ENCODE results near the gene UTS2. TPM values are rescaled to one million over a fixed set of nuclear protein-coding genes. Genes with fewer than 3 reads are reported as not detected.

Gene UTS2
- polyA plus RNA-seq, 4 donors, result 0.33 to 1.9 (median 0.68) TPM; not detected in 1

DNA sequence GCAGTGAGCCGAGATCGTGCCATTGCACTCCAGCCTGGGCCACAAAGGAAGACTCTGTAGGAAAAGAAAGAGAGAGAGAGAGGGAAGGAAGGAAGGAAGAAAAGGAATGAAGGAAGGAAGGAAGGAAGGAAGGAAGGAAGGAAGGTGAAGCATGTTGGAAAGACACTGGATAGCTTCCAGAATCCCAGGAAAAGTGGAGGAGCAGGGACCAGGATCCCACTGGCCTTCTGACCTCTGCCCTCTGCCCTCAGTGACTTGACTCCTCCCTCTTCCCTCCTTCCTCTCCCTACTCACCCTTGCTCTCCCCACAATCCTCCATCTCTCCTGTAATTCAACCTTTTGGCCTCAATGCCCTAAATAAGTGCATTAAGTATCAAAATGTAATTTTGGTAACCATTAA, 4.1 kb upstream of the UTS2 start:
- no peak for DNase-seq
- FAIRE-seq, result no peak
- Histone ChIP-seq H3K27ac (ENCODE audit: low read depth in 1 of 3, low read length in 2 of 3) (no peak overlapping the region), H3K4me3 (ENCODE audit: low read depth in 1 of 3, low read length in 3 of 3) (no peak overlapping the region), H3K27me3 (ENCODE audit: control insufficient read depth in 3 of 3, insufficient read depth in 3 of 3, low read length in 3 of 3) (no peaks in the 10 kb centered on the region), H3K9me3 (ENCODE audit: control insufficient read depth in 2 of 2, insufficient read depth in 1 of 2, low read depth in 1 of 2, low read length in 1 of 2) (no peaks in the 10 kb centered on the region), H3K4me1 (ENCODE audit: control insufficient read depth in 3 of 3, insufficient read depth in 2 of 3, low read depth in 1 of 3, low read length in 2 of 3) (no peaks in the 10 kb centered on the region), H3K36me3 (ENCODE audit: control insufficient read depth in 3 of 3, insufficient read depth in 2 of 3, low read depth in 1 of 3, low read length in 3 of 3) (no peaks in the 10 kb centered on the region)
- 63 to 79% (median 70%) methylated on average over 2 of the region's 2 CpGs for WGBS, 3 donors

DNA sequence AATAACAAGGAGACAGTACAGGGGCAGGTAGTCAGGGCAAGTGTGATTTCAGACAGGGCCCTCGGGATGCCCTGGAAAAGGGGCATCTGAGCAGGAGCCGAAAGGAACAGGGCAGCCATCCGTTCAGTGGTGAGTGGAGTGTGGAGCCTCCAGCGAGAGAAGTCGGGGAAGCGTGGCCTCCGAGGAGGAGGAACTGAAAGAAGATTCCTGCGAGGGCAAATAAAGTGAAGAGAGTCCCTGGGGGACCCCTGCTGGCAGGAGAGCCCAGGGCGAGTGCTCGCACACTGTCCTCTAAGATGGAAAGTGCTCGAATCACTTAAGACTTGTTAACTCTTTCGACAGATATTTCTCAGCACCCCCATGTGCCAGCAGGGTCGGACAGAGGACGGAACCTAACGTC, 3.5 kb upstream of the UTS2 start:
- Histone ChIP-seq H3K27me3 (ENCODE audit: control insufficient read depth in 3 of 3, insufficient read depth in 3 of 3, low read length in 3 of 3) (no peaks in the 10 kb centered on the region), H3K27ac (ENCODE audit: low read depth in 1 of 3, low read length in 2 of 3) (no peak overlapping the region), H3K4me1 (ENCODE audit: control insufficient read depth in 3 of 3, insufficient read depth in 2 of 3, low read depth in 1 of 3, low read length in 2 of 3) (no peaks in the 10 kb centered on the region), H3K4me3 (ENCODE audit: low read depth in 1 of 3, low read length in 3 of 3) (no peak overlapping the region), H3K9me3 (ENCODE audit: control insufficient read depth in 2 of 2, insufficient read depth in 1 of 2, low read depth in 1 of 2, low read length in 1 of 2) (no peaks in the 10 kb centered on the region), H3K36me3 (ENCODE audit: control insufficient read depth in 3 of 3, insufficient read depth in 2 of 3, low read depth in 1 of 3, low read length in 3 of 3) (no peaks in the 10 kb centered on the region)
- WGBS, 3 donors, result 53 to 79% (median 60%) methylated on average over 15 of the region's 15 CpGs
- no peak for FAIRE-seq
- peak in 1 of 2 donors; percentile 14 for DNase-seq

DNA sequence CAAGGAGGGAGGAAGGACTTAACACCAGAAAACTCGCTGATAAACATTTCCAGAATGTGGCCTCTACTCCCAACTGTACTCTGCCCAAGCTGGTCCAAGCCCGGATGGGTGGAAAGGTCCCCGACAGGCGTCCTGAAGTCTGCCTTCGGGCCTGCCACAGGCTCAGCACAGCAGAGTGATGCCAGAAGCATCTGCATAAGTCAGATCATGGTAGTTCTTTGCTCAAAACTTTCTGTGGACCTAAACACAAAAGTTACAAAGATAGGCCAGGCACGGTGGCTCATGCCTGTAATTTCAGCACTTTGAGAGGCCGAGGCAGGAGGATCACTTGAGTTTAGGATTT, 790 bp upstream of the UTS2 start:
- H3K9me3 ChIP-seq (ENCODE audit: control insufficient read depth in 2 of 2, insufficient read depth in 1 of 2, low read depth in 1 of 2, low read length in 1 of 2), result no peaks in the 10 kb centered on the region
- FAIRE-seq (no peak), DNase-seq (no peak)
- WGBS, 3 donors, result 83 to 88% (median 85%) methylated on average over 7 of the region's 7 CpGs
- H3K36me3 ChIP-seq (ENCODE audit: control insufficient read depth in 3 of 3, insufficient read depth in 2 of 3, low read depth in 1 of 3, low read length in 3 of 3), result no peaks in the 10 kb centered on the region
- no peaks in the 10 kb centered on the region for H3K27me3 ChIP-seq (ENCODE audit: control insufficient read depth in 3 of 3, insufficient read depth in 3 of 3, low read length in 3 of 3)
- H3K4me1 ChIP-seq (ENCODE audit: control insufficient read depth in 3 of 3, insufficient read depth in 2 of 3, low read depth in 1 of 3, low read length in 2 of 3), result no peaks in the 10 kb centered on the region
- H3K27ac ChIP-seq (ENCODE audit: low read depth in 1 of 3, low read length in 2 of 3), result no peak overlapping the region
- H3K4me3 ChIP-seq (ENCODE audit: low read depth in 1 of 3, low read length in 3 of 3), result no peak overlapping the region

DNA sequence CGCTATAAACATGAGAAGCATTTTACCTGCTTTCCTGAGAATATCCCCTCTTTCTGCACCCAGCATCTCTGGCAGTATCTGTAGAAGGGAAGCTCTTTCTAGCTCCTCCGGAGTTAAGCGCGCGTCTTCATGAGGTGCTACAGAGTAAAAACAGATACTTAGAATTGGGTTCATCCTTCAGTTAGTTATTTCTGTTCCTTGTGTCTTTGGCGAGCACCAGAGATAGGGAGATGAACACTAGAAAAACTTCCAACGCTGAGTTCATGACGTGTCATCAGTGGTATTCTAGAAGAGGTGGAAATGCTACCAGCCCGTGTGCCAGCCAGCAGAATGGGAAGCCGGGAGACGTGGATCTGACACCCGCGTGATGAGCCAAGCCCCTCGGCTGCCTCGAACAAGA, 2.1 kb downstream of the UTS2 start:
- Histone ChIP-seq H3K9me3 (ENCODE audit: control insufficient read depth in 2 of 2, insufficient read depth in 1 of 2, low read depth in 1 of 2, low read length in 1 of 2) (no peaks in the 10 kb centered on the region), H3K4me3 (ENCODE audit: low read depth in 1 of 3, low read length in 3 of 3) (no peak overlapping the region), H3K4me1 (ENCODE audit: control insufficient read depth in 3 of 3, insufficient read depth in 2 of 3, low read depth in 1 of 3, low read length in 2 of 3) (peaks cover 0 to 4% (median 0%) of the 10 kb centered on the region in 3 donors), H3K27ac (ENCODE audit: low read depth in 1 of 3, low read length in 2 of 3) (no peak overlapping the region), H3K36me3 (ENCODE audit: control insufficient read depth in 3 of 3, insufficient read depth in 2 of 3, low read depth in 1 of 3, low read length in 3 of 3) (peaks cover 0 to 2% (median 0%) of the 10 kb centered on the region in 3 donors), H3K27me3 (ENCODE audit: control insufficient read depth in 3 of 3, insufficient read depth in 3 of 3, low read length in 3 of 3) (no peaks in the 10 kb centered on the region)
- DNase-seq, result no peak
- FAIRE-seq, result no peak
- 90 to 94% (median 93%) methylated on average over 15 of the region's 15 CpGs for WGBS, 3 donors

DNA sequence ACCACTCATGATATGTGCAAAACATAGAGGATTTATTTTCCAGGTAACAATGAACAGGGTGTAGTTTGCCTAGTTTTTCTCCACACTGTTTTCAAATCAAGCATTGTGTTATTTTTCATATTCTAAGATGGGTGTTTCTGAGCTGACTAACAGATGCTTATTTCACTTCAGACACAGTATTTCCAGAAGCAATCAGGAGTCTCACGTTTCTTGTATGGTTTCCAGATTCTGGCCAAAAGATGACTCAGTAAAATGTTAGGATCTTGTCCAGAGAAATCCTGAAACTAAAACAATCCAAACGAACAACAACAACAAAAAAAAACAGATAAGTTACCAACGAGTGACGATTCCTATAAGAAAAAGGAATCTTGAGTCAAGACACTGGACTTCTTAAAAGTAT, 5.3 kb downstream of the UTS2 start:
- 54 to 82% (median 76%) methylated on average over 4 of the region's 4 CpGs for WGBS, 3 donors

DNA sequence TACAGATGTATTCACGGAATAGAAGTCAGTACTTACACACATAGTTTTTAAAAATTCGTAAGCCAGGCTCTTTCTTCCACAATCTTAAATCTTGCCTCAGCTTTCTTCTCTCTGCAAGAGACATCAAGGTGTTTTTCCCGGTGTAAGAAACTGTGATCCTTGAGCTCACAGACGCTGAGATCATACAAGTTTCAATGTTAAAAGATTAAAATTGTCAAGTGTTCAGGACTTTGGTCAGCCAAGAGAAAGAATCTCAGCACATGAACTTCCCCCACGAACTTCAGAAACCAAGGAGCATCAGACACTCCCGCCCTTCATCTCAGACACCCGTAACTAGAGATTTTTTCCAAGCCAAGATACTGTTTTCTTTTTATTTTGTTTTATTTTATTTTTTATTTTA, 6.2 kb downstream of the UTS2 start:
- Histone ChIP-seq H3K4me1 (ENCODE audit: control insufficient read depth in 3 of 3, insufficient read depth in 2 of 3, low read depth in 1 of 3, low read length in 2 of 3) (peaks cover 0 to 4% (median 0%) of the 10 kb centered on the region in 3 donors), H3K9me3 (ENCODE audit: control insufficient read depth in 2 of 2, insufficient read depth in 1 of 2, low read depth in 1 of 2, low read length in 1 of 2) (no peaks in the 10 kb centered on the region), H3K27ac (ENCODE audit: low read depth in 1 of 3, low read length in 2 of 3) (peak overlapping the region in 1 of 3 donors; percentile 8), H3K4me3 (ENCODE audit: low read depth in 1 of 3, low read length in 3 of 3) (no peak overlapping the region), H3K36me3 (ENCODE audit: control insufficient read depth in 3 of 3, insufficient read depth in 2 of 3, low read depth in 1 of 3, low read length in 3 of 3) (peaks cover 0 to 5% (median 2%) of the 10 kb centered on the region in 3 donors), H3K27me3 (ENCODE audit: control insufficient read depth in 3 of 3, insufficient read depth in 3 of 3, low read length in 3 of 3) (no peaks in the 10 kb centered on the region)
- FAIRE-seq (no peak), DNase-seq (peak in 1 of 2 donors; percentile 50)
- WGBS, 3 donors, result 72 to 83% (median 72%) methylated on average over 7 of the region's 7 CpGs

More for the DNA sequence above, 5.3 kb downstream of the UTS2 start:
- Histone ChIP-seq H3K36me3 (ENCODE audit: control insufficient read depth in 3 of 3, insufficient read depth in 2 of 3, low read depth in 1 of 3, low read length in 3 of 3) (peaks cover 0 to 3% (median 2%) of the 10 kb centered on the region in 3 donors), H3K9me3 (ENCODE audit: control insufficient read depth in 2 of 2, insufficient read depth in 1 of 2, low read depth in 1 of 2, low read length in 1 of 2) (no peaks in the 10 kb centered on the region), H3K4me3 (ENCODE audit: low read depth in 1 of 3, low read length in 3 of 3) (no peak overlapping the region), H3K27me3 (ENCODE audit: control insufficient read depth in 3 of 3, insufficient read depth in 3 of 3, low read length in 3 of 3) (no peaks in the 10 kb centered on the region), H3K27ac (ENCODE audit: low read depth in 1 of 3, low read length in 2 of 3) (no peak overlapping the region), H3K4me1 (ENCODE audit: control insufficient read depth in 3 of 3, insufficient read depth in 2 of 3, low read depth in 1 of 3, low read length in 2 of 3) (peaks cover 0 to 4% (median 0%) of the 10 kb centered on the region in 3 donors)
- FAIRE-seq (no peak), DNase-seq (no peak)

DNA sequence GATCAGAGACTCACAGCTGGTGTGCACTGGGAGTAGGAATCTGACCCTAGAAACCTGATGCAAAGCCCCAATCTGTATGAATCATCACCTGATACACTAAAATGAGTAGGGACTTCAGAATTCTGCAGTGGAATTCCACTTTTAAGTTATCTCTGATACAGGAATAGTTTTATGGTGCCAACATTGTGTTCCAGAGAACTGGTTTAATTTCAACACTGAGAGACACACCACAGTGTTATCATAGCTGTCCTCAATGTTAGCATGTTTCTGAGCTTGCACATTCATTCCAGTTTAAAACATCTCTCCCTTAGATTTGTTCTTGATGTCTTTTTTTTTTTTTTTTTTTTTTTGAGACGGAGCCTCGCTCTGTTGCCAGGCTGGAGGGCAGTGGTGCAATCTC, 7.1 kb downstream of the UTS2 start:
- Histone ChIP-seq H3K27me3 (ENCODE audit: control insufficient read depth in 3 of 3, insufficient read depth in 3 of 3, low read length in 3 of 3) (no peaks in the 10 kb centered on the region), H3K9me3 (ENCODE audit: control insufficient read depth in 2 of 2, insufficient read depth in 1 of 2, low read depth in 1 of 2, low read length in 1 of 2) (no peaks in the 10 kb centered on the region), H3K4me3 (ENCODE audit: low read depth in 1 of 3, low read length in 3 of 3) (no peak overlapping the region), H3K36me3 (ENCODE audit: control insufficient read depth in 3 of 3, insufficient read depth in 2 of 3, low read depth in 1 of 3, low read length in 3 of 3) (peaks cover 0 to 5% (median 2%) of the 10 kb centered on the region in 3 donors), H3K4me1 (ENCODE audit: control insufficient read depth in 3 of 3, insufficient read depth in 2 of 3, low read depth in 1 of 3, low read length in 2 of 3) (peaks cover 0 to 4% (median 0%) of the 10 kb centered on the region in 3 donors), H3K27ac (ENCODE audit: low read depth in 1 of 3, low read length in 2 of 3) (no peak overlapping the region)
- DNase-seq (no peak), FAIRE-seq (no peak)
- WGBS, 3 donors, result 93 to 95% (median 93%) methylated on average over 2 of the region's 2 CpGs

DNA sequence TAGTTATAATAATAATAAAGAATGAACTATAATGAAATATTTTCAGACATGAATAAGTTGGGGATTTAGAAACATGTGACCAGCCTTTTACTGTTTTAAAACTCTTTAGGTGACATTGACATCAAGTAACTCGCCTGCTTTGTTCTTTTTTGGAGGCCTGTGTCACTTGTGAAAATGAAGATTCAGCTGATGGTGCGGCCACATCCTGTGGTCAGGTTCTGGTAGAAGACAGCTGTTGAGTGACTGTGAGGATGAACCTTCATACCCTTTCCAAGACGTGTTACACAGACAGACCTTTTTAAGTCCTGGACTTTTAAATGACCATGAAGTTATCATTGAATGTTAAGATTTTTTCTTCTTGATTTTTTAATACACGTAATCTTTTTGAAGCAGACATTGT, 10.3 kb downstream of the UTS2 start:
- no peak for FAIRE-seq
- H3K27ac ChIP-seq (ENCODE audit: low read depth in 1 of 3, low read length in 2 of 3), result no peak overlapping the region
- H3K9me3 ChIP-seq (ENCODE audit: control insufficient read depth in 2 of 2, insufficient read depth in 1 of 2, low read depth in 1 of 2, low read length in 1 of 2), result peaks cover 4 to 15% of the 10 kb centered on the region in 2 donors
- H3K27me3 ChIP-seq (ENCODE audit: control insufficient read depth in 3 of 3, insufficient read depth in 3 of 3, low read length in 3 of 3), result no peaks in the 10 kb centered on the region
- 77 to 93% (median 85%) methylated on average over 4 of the region's 4 CpGs for WGBS, 3 donors
- no peak overlapping the region for H3K4me3 ChIP-seq (ENCODE audit: low read depth in 1 of 3, low read length in 3 of 3)
- peaks cover 0 to 18% (median 7%) of the 10 kb centered on the region in 3 donors for H3K36me3 ChIP-seq (ENCODE audit: control insufficient read depth in 3 of 3, insufficient read depth in 2 of 3, low read depth in 1 of 3, low read length in 3 of 3)
- peak in 1 of 2 donors; percentile 25 for DNase-seq
- peaks cover 0 to 4% (median 0%) of the 10 kb centered on the region in 3 donors for H3K4me1 ChIP-seq (ENCODE audit: control insufficient read depth in 3 of 3, insufficient read depth in 2 of 3, low read depth in 1 of 3, low read length in 2 of 3)

DNA sequence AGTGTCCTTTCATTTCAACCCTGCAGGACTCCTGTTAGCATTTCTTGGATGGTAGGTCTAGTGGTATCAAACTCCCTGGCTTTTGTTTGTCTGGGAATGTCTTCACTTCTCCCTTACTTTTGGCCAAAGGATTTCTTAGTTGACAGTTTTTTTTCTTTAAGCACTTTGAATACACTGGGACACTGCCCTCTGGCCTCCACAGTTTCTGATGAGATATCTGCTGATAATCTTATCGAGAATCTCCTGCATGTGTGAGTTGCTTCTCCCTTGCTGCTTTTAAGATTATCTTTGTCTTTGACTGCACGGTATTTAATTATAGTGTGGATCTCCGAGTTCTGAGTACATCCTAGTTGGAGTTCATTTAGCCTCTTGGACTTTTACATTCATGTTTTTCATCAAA, 13.3 kb downstream of the UTS2 start:
- Histone ChIP-seq H3K36me3 (ENCODE audit: control insufficient read depth in 3 of 3, insufficient read depth in 2 of 3, low read depth in 1 of 3, low read length in 3 of 3) (peaks cover 3 to 29% (median 14%) of the 10 kb centered on the region in 3 donors), H3K27me3 (ENCODE audit: control insufficient read depth in 3 of 3, insufficient read depth in 3 of 3, low read length in 3 of 3) (no peaks in the 10 kb centered on the region), H3K27ac (ENCODE audit: low read depth in 1 of 3, low read length in 2 of 3) (no peak overlapping the region), H3K4me1 (ENCODE audit: control insufficient read depth in 3 of 3, insufficient read depth in 2 of 3, low read depth in 1 of 3, low read length in 2 of 3) (no peaks in the 10 kb centered on the region), H3K9me3 (ENCODE audit: control insufficient read depth in 2 of 2, insufficient read depth in 1 of 2, low read depth in 1 of 2, low read length in 1 of 2) (peaks cover 4 to 15% of the 10 kb centered on the region in 2 donors), H3K4me3 (ENCODE audit: low read depth in 1 of 3, low read length in 3 of 3) (no peak overlapping the region)
- 90 to 97% (median 93%) methylated on average over 3 of the region's 3 CpGs for WGBS, 3 donors
- DNase-seq (no peak), FAIRE-seq (no peak)
